Measurements from ENCODE around the gene ZNF618. TPM values are rescaled to one million over a fixed set of nuclear protein-coding genes. Genes with fewer than 3 reads are reported as not detected.

Gene ZNF618
- total RNA-seq, 1 donor from 2014 or later, result 4.7 TPM

GRCh38 chr9:114006931-114007691, 131.0 kb downstream of the ZNF618 start:
- peaks cover 4 to 11% (median 4%) of the 10 kb centered on the region in 3 donors for H3K4me1 ChIP-seq (ENCODE audit: control insufficient read depth in 3 of 3, insufficient read depth in 3 of 3, low read length in 3 of 3)
- no peaks in the 10 kb centered on the region for H3K27me3 ChIP-seq (ENCODE audit: control insufficient read depth in 3 of 3, insufficient read depth in 3 of 3, low read length in 3 of 3)
- H3K36me3 ChIP-seq (ENCODE audit: control insufficient read depth in 3 of 3, insufficient read depth in 3 of 3, low read length in 3 of 3), result peaks cover 0 to 32% (median 5%) of the 10 kb centered on the region in 3 donors
- no peaks in the 10 kb centered on the region for H3K9me3 ChIP-seq (ENCODE audit: control insufficient read depth in 3 of 3, low read length in 3 of 3)
- H3K4me3 ChIP-seq (ENCODE audit: low read length in 3 of 3), result no peak overlapping the region
- H3K9ac ChIP-seq (ENCODE audit: low read depth in 1 of 3, low read length in 3 of 3), result no peak overlapping the region
- H3K27ac ChIP-seq (ENCODE audit: low read depth, low read length), result no peak overlapping the region

GRCh38 chr9:114007991-114008666, 132.0 kb downstream of the ZNF618 start:
- no peak overlapping the region for H3K9ac ChIP-seq (ENCODE audit: low read depth in 1 of 3, low read length in 3 of 3)
- H3K4me3 ChIP-seq (ENCODE audit: low read length in 3 of 3), result no peak overlapping the region
- H3K36me3 ChIP-seq (ENCODE audit: control insufficient read depth in 3 of 3, insufficient read depth in 3 of 3, low read length in 3 of 3), result peaks cover 0 to 32% (median 4%) of the 10 kb centered on the region in 3 donors
- H3K9me3 ChIP-seq (ENCODE audit: control insufficient read depth in 3 of 3, low read length in 3 of 3), result no peaks in the 10 kb centered on the region
- no peaks in the 10 kb centered on the region for H3K27me3 ChIP-seq (ENCODE audit: control insufficient read depth in 3 of 3, insufficient read depth in 3 of 3, low read length in 3 of 3)
- peaks cover 4 to 9% (median 4%) of the 10 kb centered on the region in 3 donors for H3K4me1 ChIP-seq (ENCODE audit: control insufficient read depth in 3 of 3, insufficient read depth in 3 of 3, low read length in 3 of 3)
- no peak overlapping the region for H3K27ac ChIP-seq (ENCODE audit: low read depth, low read length)

GRCh38 chr9:114008667-114009410, 132.7 kb downstream of the ZNF618 start:
- no peak overlapping the region for H3K9ac ChIP-seq (ENCODE audit: low read depth in 1 of 3, low read length in 3 of 3)
- no peak overlapping the region for H3K4me3 ChIP-seq (ENCODE audit: low read length in 3 of 3)
- H3K9me3 ChIP-seq (ENCODE audit: control insufficient read depth in 3 of 3, low read length in 3 of 3), result no peaks in the 10 kb centered on the region
- no peak overlapping the region for H3K27ac ChIP-seq (ENCODE audit: low read depth, low read length)
- peaks cover 0 to 29% (median 4%) of the 10 kb centered on the region in 3 donors for H3K36me3 ChIP-seq (ENCODE audit: control insufficient read depth in 3 of 3, insufficient read depth in 3 of 3, low read length in 3 of 3)
- H3K27me3 ChIP-seq (ENCODE audit: control insufficient read depth in 3 of 3, insufficient read depth in 3 of 3, low read length in 3 of 3), result no peaks in the 10 kb centered on the region
- peaks cover 0 to 2% (median 0%) of the 10 kb centered on the region in 3 donors for H3K4me1 ChIP-seq (ENCODE audit: control insufficient read depth in 3 of 3, insufficient read depth in 3 of 3, low read length in 3 of 3)

GRCh38 chr9:114011313-114011712, 135.2 kb downstream of the ZNF618 start:
- peaks cover 0 to 28% (median 3%) of the 10 kb centered on the region in 3 donors for H3K36me3 ChIP-seq (ENCODE audit: control insufficient read depth in 3 of 3, insufficient read depth in 3 of 3, low read length in 3 of 3)
- H3K9ac ChIP-seq (ENCODE audit: low read depth in 1 of 3, low read length in 3 of 3), result no peak overlapping the region
- H3K27ac ChIP-seq (ENCODE audit: low read depth, low read length), result no peak overlapping the region
- H3K4me3 ChIP-seq (ENCODE audit: low read length in 3 of 3), result no peak overlapping the region
- no peaks in the 10 kb centered on the region for H3K9me3 ChIP-seq (ENCODE audit: control insufficient read depth in 3 of 3, low read length in 3 of 3)
- H3K27me3 ChIP-seq (ENCODE audit: control insufficient read depth in 3 of 3, insufficient read depth in 3 of 3, low read length in 3 of 3), result no peaks in the 10 kb centered on the region
- no peaks in the 10 kb centered on the region for H3K4me1 ChIP-seq (ENCODE audit: control insufficient read depth in 3 of 3, insufficient read depth in 3 of 3, low read length in 3 of 3)

- Histone ChIP-seq H3K27me3 (ENCODE audit: control insufficient read depth in 3 of 3, insufficient read depth in 3 of 3, low read length in 3 of 3) (no peaks in the 10 kb centered on the region), H3K4me1 (ENCODE audit: control insufficient read depth in 3 of 3, insufficient read depth in 3 of 3, low read length in 3 of 3) (no peaks in the 10 kb centered on the region), H3K9ac (ENCODE audit: low read depth in 1 of 3, low read length in 3 of 3) (no peak overlapping the region), H3K27ac (ENCODE audit: low read depth, low read length) (no peak overlapping the region), H3K36me3 (ENCODE audit: control insufficient read depth in 3 of 3, insufficient read depth in 3 of 3, low read length in 3 of 3) (peaks cover 4 to 32% (median 7%) of the 10 kb centered on the region in 3 donors), H3K4me3 (ENCODE audit: low read length in 3 of 3) (no peak overlapping the region), H3K9me3 (ENCODE audit: control insufficient read depth in 3 of 3, low read length in 3 of 3) (no peaks in the 10 kb centered on the region)
Observed at GRCh38 chr9:114012126-114012525, 136.0 kb downstream of the ZNF618 start.

- no peak overlapping the region for H3K27ac ChIP-seq (ENCODE audit: low read depth, low read length)
- H3K4me3 ChIP-seq (ENCODE audit: low read length in 3 of 3), result no peak overlapping the region
- H3K9ac ChIP-seq (ENCODE audit: low read depth in 1 of 3, low read length in 3 of 3), result no peak overlapping the region
- no peaks in the 10 kb centered on the region for H3K4me1 ChIP-seq (ENCODE audit: control insufficient read depth in 3 of 3, insufficient read depth in 3 of 3, low read length in 3 of 3)
- H3K27me3 ChIP-seq (ENCODE audit: control insufficient read depth in 3 of 3, insufficient read depth in 3 of 3, low read length in 3 of 3), result no peaks in the 10 kb centered on the region
- H3K36me3 ChIP-seq (ENCODE audit: control insufficient read depth in 3 of 3, insufficient read depth in 3 of 3, low read length in 3 of 3), result peaks cover 7 to 35% (median 16%) of the 10 kb centered on the region in 3 donors
- no peaks in the 10 kb centered on the region for H3K9me3 ChIP-seq (ENCODE audit: control insufficient read depth in 3 of 3, low read length in 3 of 3)
Observed at GRCh38 chr9:114014044-114014443, 137.9 kb downstream of the ZNF618 start.

- Histone ChIP-seq H3K27me3 (ENCODE audit: control insufficient read depth in 3 of 3, insufficient read depth in 3 of 3, low read length in 3 of 3) (no peaks in the 10 kb centered on the region), H3K4me1 (ENCODE audit: control insufficient read depth in 3 of 3, insufficient read depth in 3 of 3, low read length in 3 of 3) (no peaks in the 10 kb centered on the region), H3K36me3 (ENCODE audit: control insufficient read depth in 3 of 3, insufficient read depth in 3 of 3, low read length in 3 of 3) (peaks cover 7 to 35% (median 16%) of the 10 kb centered on the region in 3 donors), H3K27ac (ENCODE audit: low read depth, low read length) (no peak overlapping the region), H3K4me3 (ENCODE audit: low read length in 3 of 3) (no peak overlapping the region), H3K9me3 (ENCODE audit: control insufficient read depth in 3 of 3, low read length in 3 of 3) (no peaks in the 10 kb centered on the region), H3K9ac (ENCODE audit: low read depth in 1 of 3, low read length in 3 of 3) (no peak overlapping the region)
Observed at GRCh38 chr9:114015607-114016006, 139.5 kb downstream of the ZNF618 start.

DNA sequence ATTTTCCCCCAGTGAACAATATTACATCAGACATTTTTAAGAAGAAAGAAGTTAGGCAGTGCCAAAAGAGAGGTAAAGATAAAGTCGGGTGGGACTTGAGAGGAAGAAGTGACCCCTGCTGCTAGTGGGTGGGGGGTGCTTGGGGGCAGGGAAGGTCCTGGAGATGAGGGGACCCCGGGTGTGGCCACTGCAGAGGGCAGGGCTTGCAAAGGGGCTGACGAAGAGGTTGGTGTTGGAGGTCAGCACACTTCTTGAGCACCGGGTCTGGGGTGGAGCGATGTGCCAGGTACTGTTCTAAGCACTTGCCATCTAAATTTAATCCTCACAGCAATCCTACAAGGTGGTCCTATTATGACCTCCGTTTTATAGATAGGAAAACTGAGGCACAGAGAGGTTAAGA, 140.0 kb downstream of the ZNF618 start:
- Histone ChIP-seq H3K4me3 (ENCODE audit: low read length in 3 of 3) (no peak overlapping the region), H3K4me1 (ENCODE audit: control insufficient read depth in 3 of 3, insufficient read depth in 3 of 3, low read length in 3 of 3) (no peaks in the 10 kb centered on the region), H3K9me3 (ENCODE audit: control insufficient read depth in 3 of 3, low read length in 3 of 3) (no peaks in the 10 kb centered on the region), H3K27ac (ENCODE audit: low read depth, low read length) (no peak overlapping the region), H3K36me3 (ENCODE audit: control insufficient read depth in 3 of 3, insufficient read depth in 3 of 3, low read length in 3 of 3) (peaks cover 7 to 35% (median 16%) of the 10 kb centered on the region in 3 donors), H3K9ac (ENCODE audit: low read depth in 1 of 3, low read length in 3 of 3) (no peak overlapping the region), H3K27me3 (ENCODE audit: control insufficient read depth in 3 of 3, insufficient read depth in 3 of 3, low read length in 3 of 3) (no peaks in the 10 kb centered on the region)

- Histone ChIP-seq H3K27ac (ENCODE audit: low read depth, low read length) (no peak overlapping the region), H3K9me3 (ENCODE audit: control insufficient read depth in 3 of 3, low read length in 3 of 3) (peaks cover 0 to 3% (median 0%) of the 10 kb centered on the region in 3 donors), H3K4me1 (ENCODE audit: control insufficient read depth in 3 of 3, insufficient read depth in 3 of 3, low read length in 3 of 3) (no peaks in the 10 kb centered on the region), H3K36me3 (ENCODE audit: control insufficient read depth in 3 of 3, insufficient read depth in 3 of 3, low read length in 3 of 3) (peaks cover 7 to 29% (median 16%) of the 10 kb centered on the region in 3 donors), H3K27me3 (ENCODE audit: control insufficient read depth in 3 of 3, insufficient read depth in 3 of 3, low read length in 3 of 3) (no peaks in the 10 kb centered on the region), H3K9ac (ENCODE audit: low read depth in 1 of 3, low read length in 3 of 3) (no peak overlapping the region), H3K4me3 (ENCODE audit: low read length in 3 of 3) (no peak overlapping the region)
Observed at GRCh38 chr9:114016629-114017423, 140.7 kb downstream of the ZNF618 start.

Data from skeletal muscle tissue (tissue), 4 donors.